SK-N-DZ (cell line): ENCODE results near the gene SS18L1.
A peak's percentile ranks its signal among the peaks of the same experiment; 100 is the strongest.

Source experiments
- DNase-seq: peaks from one replicate; pipeline ENCODE4 v3.0.0-alpha.2; 2015; ENCODE audit warnings: low spot score

SS18L1 gene

GRCh38 chr20:62225820-62226635, 82.5 kb downstream of the SS18L1 start:
- no peak for DNase-seq

GRCh38 chr20:62226707-62227590, 83.4 kb downstream of the SS18L1 start:
- no peak for DNase-seq

- peak; percentile 68 for DNase-seq
Observed at GRCh38 chr20:62227591-62227976, 84.0 kb downstream of the SS18L1 start.

- peak; percentile 85 for DNase-seq
Observed at GRCh38 chr20:62227977-62228958, 84.7 kb downstream of the SS18L1 start.

GRCh38 chr20:62228982-62229545, 85.5 kb downstream of the SS18L1 start:
- DNase-seq: no peak

- no peak for DNase-seq
Observed at GRCh38 chr20:62229667-62230066, 86.1 kb downstream of the SS18L1 start.

- DNase-seq: no peak
Observed at GRCh38 chr20:62230276-62230675, 86.7 kb downstream of the SS18L1 start.

- DNase-seq: no peak
Observed at GRCh38 chr20:62230696-62231095, 87.1 kb downstream of the SS18L1 start.

GRCh38 chr20:62231292-62231691, 87.7 kb downstream of the SS18L1 start:
- no peak for DNase-seq
